C4-2B (cell line): ENCODE results near the gene TNFAIP6.

Experiments
- CTCF ChIP-seq: fragments of 450-650 bp; conservative IDR thresholded peaks from 2 replicates; pipeline ENCODE4 v1.5.1; 2017; ENCODE audit warnings: mild to moderate bottlenecking
- ZFX ChIP-seq: fragments of 450-650 bp; IDR thresholded peaks from 2 replicates; pipeline ENCODE4 v1.6.1; 2017

- TF ChIP-seq CTCF (no peak), ZFX (no peak)
Observed at GRCh38 chr2:151336863-151337371, 20.5 kb upstream of the TNFAIP6 start.
